Stimulated activated CD8-positive, alpha-beta memory T cell treated with anti-CD3 and anti-CD28 coated beads, Interleukin-4, amount 100 ng/mL, for 24 hours (primary cell): ENCODE measurements around the gene CTNNAL1.

ENCODE experiments used
- DNase-seq: peaks from one replicate; pipeline ENCODE4 v3.0.0-alpha.2; 2020; ENCODE audit warnings: low read depth

CTNNAL1 gene

GRCh38 chr9:109028457-109028856 is 15.2 kb upstream of the CTNNAL1 start:
- no peak for DNase-seq

GRCh38 chr9:109027176-109027575 is 13.9 kb upstream of the CTNNAL1 start:
- no peak for DNase-seq

GRCh38 chr9:109026306-109026705 is 13.0 kb upstream of the CTNNAL1 start:
- no peak for DNase-seq

GRCh38 chr9:109022873-109023272 is 9.6 kb upstream of the CTNNAL1 start:
- DNase-seq, result no peak

- no peak for DNase-seq
Observed at GRCh38 chr9:109020581-109021511, 7.5 kb upstream of the CTNNAL1 start.

GRCh38 chr9:109020113-109020512 is 6.8 kb upstream of the CTNNAL1 start:
- no peak for DNase-seq

GRCh38 chr9:109019420-109019819 is 6.1 kb upstream of the CTNNAL1 start:
- DNase-seq, result no peak

- DNase-seq, result no peak
Observed at GRCh38 chr9:109017493-109017892, 4.2 kb upstream of the CTNNAL1 start.

- no peak for DNase-seq
Observed at GRCh38 chr9:109017061-109017460, 3.8 kb upstream of the CTNNAL1 start.

GRCh38 chr9:109016132-109016531 is 2.8 kb upstream of the CTNNAL1 start:
- no peak for DNase-seq

GRCh38 chr9:109014608-109015280 is 1.4 kb upstream of the CTNNAL1 start:
- DNase-seq, result no peak

GRCh38 chr9:109013679-109014607 is 644 bp upstream of the CTNNAL1 start:
- DNase-seq, result no peak

- peak; percentile 22 for DNase-seq
Observed at GRCh38 chr9:109012009-109012875, 1.1 kb downstream of the CTNNAL1 start.

GRCh38 chr9:109011231-109011671 is 2.0 kb downstream of the CTNNAL1 start:
- no peak for DNase-seq

GRCh38 chr9:109010746-109011145 is 2.6 kb downstream of the CTNNAL1 start:
- peak; percentile 42 for DNase-seq

- DNase-seq, result no peak
Observed at GRCh38 chr9:109005678-109006077, 7.6 kb downstream of the CTNNAL1 start.

GRCh38 chr9:109003116-109003515 is 10.2 kb downstream of the CTNNAL1 start:
- DNase-seq, result no peak

- DNase-seq, result no peak
Observed at GRCh38 chr9:109002141-109002540, 11.2 kb downstream of the CTNNAL1 start.

GRCh38 chr9:109001275-109001676 is 12.0 kb downstream of the CTNNAL1 start:
- DNase-seq, result no peak

- no peak for DNase-seq
Observed at GRCh38 chr9:108997112-108997511, 16.2 kb downstream of the CTNNAL1 start.

- no peak for DNase-seq
Observed at GRCh38 chr9:108996643-108997042, 16.7 kb downstream of the CTNNAL1 start.
